B cell (primary cell): ENCODE data around the gene BET1. TPM values are rescaled to one million over a fixed set of nuclear protein-coding genes. Genes with fewer than 3 reads are reported as not detected.

Source experiments
- ATAC-seq: fragments of 200-7000 bp; cut with Tn5 transposase; one replicate; pipeline ENCODE4 v1.10.0; 2021; ENCODE audit warnings: low read depth, mild to moderate bottlenecking, moderate number of reproducible peaks, moderate library complexity
- CTCF ChIA-PET: fragments of 350-600 bp; sonication (Branson Sonifier 250); formaldehyde crosslinking; loops from one replicate; lab custom pipeline; 2021; ENCODE audit warnings: antibody characterized with exemption, inconsistent platforms; lab: Charles Lee
- POLR2A ChIA-PET: fragments of 350-600 bp; sonication (Branson Sonifier 250); formaldehyde crosslinking; loops from one replicate; lab custom pipeline; 2021; ENCODE audit warnings: antibody characterized with exemption; lab: Charles Lee
- DNase-seq: peaks from one replicate; pipeline ENCODE4 v3.0.0; 2013
- H2AFZ ChIP-seq: 2 replicates; pipeline ENCODE4 v1.6.1; 2012; ENCODE audit warnings: mild to moderate bottlenecking, low read depth, low read length; ENCODE audit not compliant: insufficient read depth, poor library complexity, severe bottlenecking
- H3K27ac ChIP-seq, 2 donors: 1 replicate in 1 of 2; 2 replicates in 1 of 2; pipeline ENCODE4 v1.5.1; 2012 to 2013; ENCODE audit warnings: low read length in 2 of 2, mild to moderate bottlenecking in 2 of 2, moderate library complexity in 1 of 2
- H3K27me3 ChIP-seq, 4 experiments: fragments of 200-600 bp in 1 of 4; sonication (generic) in 1 of 4; replicated peaks in 1 of 4; 1 replicate in 2 of 4; 2 replicates in 2 of 4; pipeline versions ENCODE4 v1.6.1 to v1.7.0; 2013 to 2016; ENCODE audit warnings: low read length in 3 of 4, mild to moderate bottlenecking in 2 of 4, mixed read lengths in 1 of 4, moderate library complexity in 1 of 4; ENCODE audit not compliant: insufficient read depth in 4 of 4, control insufficient read depth in 3 of 4; ENCODE audit errors: control extremely low read depth in 1 of 4
- H3K36me3 ChIP-seq, 2 experiments: replicated peaks in 1 of 2; 1 replicate in 1 of 2; 2 replicates in 1 of 2; pipeline versions ENCODE4 v1.6.1 to v1.7.1; 2013; ENCODE audit warnings: low read length in 1 of 2; ENCODE audit not compliant: insufficient read depth in 2 of 2, control insufficient read depth in 1 of 2; ENCODE audit errors: control extremely low read depth in 1 of 2, extremely low read depth in 1 of 2
- H3K4me1 ChIP-seq, 2 donors: fragments of 200-600 bp in 1 of 2; sonication (generic) in 1 of 2; 1 replicate in 1 of 2; 2 replicates in 1 of 2; pipeline versions ENCODE4 v1.5.1 to v1.6.1; 2013 to 2017; ENCODE audit warnings: low read length in 2 of 2; ENCODE audit not compliant: control insufficient read depth in 2 of 2, insufficient read depth in 2 of 2
- H3K4me2 ChIP-seq: replicated peaks from 2 replicates; pipeline ENCODE3; 2012; ENCODE audit warnings: mild to moderate bottlenecking, low read depth, low read length; ENCODE audit not compliant: poor library complexity, severe bottlenecking
- H3K4me3 ChIP-seq, 5 experiments: fragments of 200-600 bp in 1 of 5; sonication (generic) in 1 of 5; 1 replicate in 3 of 5; 2 replicates in 2 of 5; pipeline versions ENCODE4 v1.5.1 to v1.7.0; 2011 to 2016; ENCODE audit warnings: low read length in 4 of 5, mild to moderate bottlenecking in 4 of 5, low read depth in 2 of 5, control low read depth in 1 of 5, moderate library complexity in 1 of 5; ENCODE audit not compliant: insufficient read depth in 1 of 5; ENCODE audit errors: control extremely low read depth in 1 of 5, extremely low read depth in 1 of 5
- H3K79me2 ChIP-seq: fragments of 200-600 bp; sonication (generic); one replicate; pipeline ENCODE4 v1.6.0; 2016; ENCODE audit warnings: low read length; ENCODE audit not compliant: control insufficient read depth, insufficient read depth
- H3K9ac ChIP-seq: fragments of 200-600 bp; sonication (generic); 2 replicates; pipeline ENCODE4 v1.6.1; 2017; ENCODE audit warnings: mild to moderate bottlenecking, low read length, moderate library complexity
- H3K9me3 ChIP-seq, 3 donors: one replicate each; pipeline versions ENCODE4 v1.6.1 to v1.7.1; 2013; ENCODE audit warnings: low read length in 2 of 3; ENCODE audit not compliant: control insufficient read depth in 2 of 3, insufficient read depth in 1 of 3; ENCODE audit errors: control extremely low read depth in 1 of 3
- H4K20me1 ChIP-seq: 2 replicates; pipeline ENCODE4 v1.6.0; 2012; ENCODE audit warnings: mild to moderate bottlenecking, low read length; ENCODE audit not compliant: insufficient read depth, control insufficient read depth, poor library complexity, severe bottlenecking
- H3K27ac Mint-ChIP-seq: one replicate; pipeline ENCODE4 v1.8.0; 2021; ENCODE audit warnings: mixed read lengths
- H3K27me3 Mint-ChIP-seq: one replicate; pipeline ENCODE4 v1.8.0; 2021; ENCODE audit warnings: mixed read lengths
- H3K4me1 Mint-ChIP-seq: one replicate; pipeline ENCODE4 v1.8.0; 2021; ENCODE audit warnings: mixed read lengths
- H3K4me3 Mint-ChIP-seq: one replicate; pipeline ENCODE4 v1.8.0; 2021; ENCODE audit warnings: mixed read lengths
- H3K9me3 Mint-ChIP-seq: one replicate; pipeline ENCODE4 v1.8.0; 2022; ENCODE audit warnings: mixed read lengths; ENCODE audit not compliant: insufficient read depth
- EZH2 ChIP-seq: IDR thresholded peaks from 2 replicates; pipeline ENCODE4 v1.6.1; 2012; ENCODE audit warnings: borderline replicate concordance, low read depth, mild to moderate bottlenecking, moderate library complexity, low read length; ENCODE audit not compliant: insufficient read depth, poor library complexity, severe bottlenecking
- WGBS: methylation state at CpG from one replicate; pipeline ENCODE4 v1.1.5; 2013; ENCODE audit warnings: missing lambda C conversion rate; ENCODE audit not compliant: insufficient coverage; 5-methylcytosine and 5-hydroxymethylcytosine counted together
- intact Hi-C: fragments of 100-400 bp; cut with micrococcal nuclease; formaldehyde crosslinking; loops from one replicate; pipeline ENCODE4 v1.10.0; 2022
- polyA plus RNA-seq: library from polyadenylated mRNA; depleted of rRNA; stranded (reverse); fragments of >200 nt; gene quantifications from 2 replicates; pipeline ENCODE4 v1.2.3, GENCODE V29; 2012
- total RNA-seq, 2 donors: library from RNA; stranded (reverse); fragments of 120-200 nt in 1 of 2; gene quantifications; 1 replicate in 1 of 2; 2 replicates in 1 of 2; pipeline versions ENCODE4 v1.2.3 to v1.2.4, GENCODE V29; 2013 to 2022
- TF ChIP-seq, protein P1 (sequence below): fragments of 200-600 bp; IDR thresholded peaks from one replicate; pipeline ENCODE4 v1.8.0; 2022; ENCODE audit warnings: antibody characterized with exemption, mild to moderate bottlenecking

BET1 gene
- total and polyA plus RNA-seq, 2 donors (not counting 1 experiment from before 2014, with no cell fraction given): 16.0 to 36.1 TPM

DNA sequence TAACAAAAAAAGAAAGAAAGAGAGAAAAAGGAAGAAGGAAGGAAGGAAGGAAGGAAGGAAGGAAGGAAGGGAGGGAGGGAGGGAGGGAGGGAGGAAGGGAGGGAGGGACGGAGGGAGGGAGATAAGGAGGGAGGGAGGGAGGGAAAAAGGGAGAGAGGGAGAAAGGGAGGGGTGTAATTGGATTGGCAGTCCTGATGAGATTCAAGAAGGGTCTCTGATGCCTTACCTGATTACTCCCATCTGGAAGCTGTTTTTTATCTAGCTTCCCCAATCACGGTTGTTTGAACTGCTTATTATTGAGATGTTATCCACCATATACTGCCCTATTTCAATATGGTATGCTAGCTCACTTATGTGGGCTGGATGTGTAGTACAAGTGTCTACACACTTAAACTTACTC is 55.3 kb downstream of the BET1 start:
- DNase-seq: no peak
- no peaks in the 10 kb centered on the region for H3K9me3 Mint-ChIP-seq
- no peaks in the 10 kb centered on the region for H3K36me3 ChIP-seq
- no peak for ATAC-seq
- peaks cover 2% of the 10 kb centered on the region for H3K4me1 Mint-ChIP-seq
- H3K9me3 ChIP-seq: no peaks in the 10 kb centered on the region
- no peaks in the 10 kb centered on the region for H3K4me1 ChIP-seq
- no peak overlapping the region for H3K27ac Mint-ChIP-seq
- POLR2A ChIA-PET: no interaction called here
- H3K27ac ChIP-seq: no peak overlapping the region
- no peaks in the 10 kb centered on the region for H3K27me3 Mint-ChIP-seq
- no peaks in the 10 kb centered on the region for H3K79me2 ChIP-seq
- intact Hi-C loops: no loop called here
- H3K4me3 Mint-ChIP-seq: no peak overlapping the region
- no peak overlapping the region for H3K9ac ChIP-seq
- WGBS: no CpG with 5 or more reads among the region's 2 CpGs
- H3K4me2 ChIP-seq: no peak overlapping the region
- TF ChIP-seq, protein P1, sequence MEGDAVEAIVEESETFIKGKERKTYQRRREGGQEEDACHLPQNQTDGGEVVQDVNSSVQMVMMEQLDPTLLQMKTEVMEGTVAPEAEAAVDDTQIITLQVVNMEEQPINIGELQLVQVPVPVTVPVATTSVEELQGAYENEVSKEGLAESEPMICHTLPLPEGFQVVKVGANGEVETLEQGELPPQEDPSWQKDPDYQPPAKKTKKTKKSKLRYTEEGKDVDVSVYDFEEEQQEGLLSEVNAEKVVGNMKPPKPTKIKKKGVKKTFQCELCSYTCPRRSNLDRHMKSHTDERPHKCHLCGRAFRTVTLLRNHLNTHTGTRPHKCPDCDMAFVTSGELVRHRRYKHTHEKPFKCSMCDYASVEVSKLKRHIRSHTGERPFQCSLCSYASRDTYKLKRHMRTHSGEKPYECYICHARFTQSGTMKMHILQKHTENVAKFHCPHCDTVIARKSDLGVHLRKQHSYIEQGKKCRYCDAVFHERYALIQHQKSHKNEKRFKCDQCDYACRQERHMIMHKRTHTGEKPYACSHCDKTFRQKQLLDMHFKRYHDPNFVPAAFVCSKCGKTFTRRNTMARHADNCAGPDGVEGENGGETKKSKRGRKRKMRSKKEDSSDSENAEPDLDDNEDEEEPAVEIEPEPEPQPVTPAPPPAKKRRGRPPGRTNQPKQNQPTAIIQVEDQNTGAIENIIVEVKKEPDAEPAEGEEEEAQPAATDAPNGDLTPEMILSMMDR: no peak
- no peak for TF ChIP-seq EZH2
- H4K20me1 ChIP-seq: no peaks in the 10 kb centered on the region
- H3K4me3 ChIP-seq: no peak overlapping the region
- no peaks in the 10 kb centered on the region for H3K27me3 ChIP-seq
- CTCF ChIA-PET: no interaction called here
- no peak overlapping the region for H2AFZ ChIP-seq

GRCh38 chr7:93948106-93948505 is 56.0 kb downstream of the BET1 start:
- no peak overlapping the region for H2AFZ ChIP-seq
- no peaks in the 10 kb centered on the region for H3K36me3 ChIP-seq
- H3K9ac ChIP-seq: no peak overlapping the region
- no peak overlapping the region for H3K27ac ChIP-seq
- ChIA-PET CTCF (interaction anchor here (1.2 kb wide), 1 partner anchor 44 kb away, joined by 3 read pairs; no protein-coding TSS in a partner anchor), POLR2A (no interaction called here)
- WGBS: 88% methylated on average over 1 of the region's 1 CpG
- H3K4me1 ChIP-seq: no peaks in the 10 kb centered on the region
- no peaks in the 10 kb centered on the region for H3K79me2 ChIP-seq
- ATAC-seq (no peak), DNase-seq (no peak)
- no peaks in the 10 kb centered on the region for H3K9me3 Mint-ChIP-seq
- H3K4me3 Mint-ChIP-seq: no peak overlapping the region
- no peaks in the 10 kb centered on the region for H4K20me1 ChIP-seq
- no peak overlapping the region for H3K4me3 ChIP-seq
- peaks cover 2% of the 10 kb centered on the region for H3K4me1 Mint-ChIP-seq
- intact Hi-C loops: no loop called here
- no peak overlapping the region for H3K4me2 ChIP-seq
- no peak overlapping the region for H3K27ac Mint-ChIP-seq
- H3K27me3 Mint-ChIP-seq: no peaks in the 10 kb centered on the region
- no peaks in the 10 kb centered on the region for H3K27me3 ChIP-seq
- H3K9me3 ChIP-seq: no peaks in the 10 kb centered on the region
- no peak for TF ChIP-seq EZH2
- TF ChIP-seq, protein P1: no peak
